Stimulated activated CD4-positive, alpha-beta T cell treated with anti-CD3 and anti-CD28 coated beads, Interleukin-2, amount 100 ng/mL, for 24 hours (primary cell): Measurements from ENCODE around the gene MEN1.
"Not testable (repeated sequence)": the region's sequence is repeated elsewhere in the genome, so short reads cannot be mapped to it uniquely, and the experiment has no call there.

ENCODE experiments used
- DNase-seq, 2 donors: peaks; one replicate each; pipeline ENCODE4 v3.0.0-alpha.2; 2020

The MEN1 gene

DNA sequence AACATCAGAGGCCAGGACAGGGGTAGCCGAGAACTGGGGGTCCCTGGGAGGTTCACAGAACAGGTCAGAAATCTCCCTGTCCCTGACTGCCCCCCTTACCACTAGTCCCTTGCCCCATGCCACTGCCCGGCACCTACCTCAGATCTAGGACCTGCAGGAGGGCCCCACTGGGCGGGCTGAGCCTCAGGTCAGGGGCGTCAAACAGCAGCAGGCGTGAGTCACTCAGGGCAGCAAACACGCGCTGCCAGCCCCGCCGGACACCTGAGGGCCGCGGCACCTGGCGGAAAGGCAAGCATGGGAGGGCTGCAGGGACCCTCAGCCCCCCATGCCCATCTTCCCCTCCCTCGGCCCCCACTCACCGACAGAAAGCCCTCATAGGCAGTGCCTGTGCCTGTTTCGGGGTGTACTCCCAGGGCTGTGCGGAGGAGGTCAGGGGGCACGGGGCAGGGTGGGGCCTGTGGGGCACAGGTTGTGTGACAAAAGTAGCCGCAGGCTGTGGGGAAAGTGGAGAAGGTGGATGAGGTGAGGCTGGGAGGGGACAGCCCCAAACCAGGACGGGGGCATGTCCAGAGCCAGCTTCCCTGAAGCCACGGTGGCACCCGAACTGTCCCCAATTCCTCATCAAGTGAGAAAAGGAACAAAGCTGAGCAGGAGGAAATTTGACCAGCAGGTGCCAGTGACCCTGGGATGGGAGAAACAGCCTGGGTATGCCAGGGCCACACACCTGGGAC lies 22.3 kb upstream of the MEN1 start:
- DNase-seq: no peak

- no peak for DNase-seq
Observed at GRCh38 chr11:64831411-64831891, 21.1 kb upstream of the MEN1 start.

DNA sequence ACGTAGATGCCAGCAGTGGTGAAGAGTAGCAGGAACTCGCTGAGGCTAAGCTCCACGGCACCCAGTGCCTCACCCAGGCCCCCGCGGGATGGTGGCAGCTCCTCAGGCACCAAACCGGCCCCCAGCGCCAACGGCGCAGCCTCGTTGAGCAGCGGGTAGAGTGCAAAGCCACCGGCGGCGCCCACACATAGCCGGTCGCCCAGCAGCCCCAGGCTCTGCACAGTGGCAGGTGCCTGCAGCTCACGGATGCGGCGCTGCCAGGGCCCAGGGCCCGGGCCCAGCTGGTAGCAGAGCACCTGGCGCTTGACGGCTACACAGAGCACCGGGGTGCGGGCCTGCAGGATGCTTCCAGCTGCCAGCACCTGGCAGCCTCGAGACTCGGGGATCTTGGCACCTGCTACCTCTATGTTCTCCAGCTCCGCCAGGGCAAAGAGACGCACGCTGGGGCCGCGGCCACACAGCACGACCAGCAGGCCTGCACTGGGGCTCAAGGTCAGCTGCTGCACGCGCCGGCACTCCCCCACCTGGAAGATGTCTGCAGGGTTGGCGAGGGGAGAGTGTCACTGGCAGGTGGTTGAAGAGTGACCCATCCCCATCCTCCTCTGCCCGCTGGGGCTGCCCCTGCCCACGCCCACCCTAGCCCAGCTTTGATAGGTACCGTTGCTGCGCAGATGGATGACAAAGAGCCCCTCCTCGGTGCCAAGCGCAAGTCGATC lies 19.3 kb upstream of the MEN1 start:
- DNase-seq: no peak

- no peak for DNase-seq
Observed at GRCh38 chr11:64827451-64827839, 17.1 kb upstream of the MEN1 start.

- DNase-seq: no peak
Observed at GRCh38 chr11:64826578-64827450, 16.5 kb upstream of the MEN1 start.

DNA sequence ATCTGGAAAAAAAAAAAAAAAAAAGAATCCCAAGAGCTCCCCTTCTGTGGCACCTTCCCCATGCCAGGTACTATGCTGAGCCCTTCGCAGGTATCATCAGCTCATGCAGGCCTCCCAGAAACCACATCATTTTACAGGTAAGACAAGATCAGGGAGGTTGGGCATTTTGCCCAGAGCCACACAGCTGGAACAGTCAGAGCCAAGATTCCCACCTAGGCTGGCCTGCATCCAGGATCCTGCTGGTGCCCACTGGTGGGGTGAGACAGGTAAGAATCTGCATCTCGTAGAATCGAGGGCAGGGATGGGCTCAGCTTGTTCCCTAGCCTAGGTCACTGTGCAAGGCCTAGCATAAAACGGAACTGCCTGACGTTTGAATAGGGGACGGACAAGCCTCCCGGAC lies 15.7 kb upstream of the MEN1 start:
- DNase-seq: no peak

- DNase-seq: no peak
Observed at GRCh38 chr11:64823568-64824119, 13.3 kb upstream of the MEN1 start.

DNA sequence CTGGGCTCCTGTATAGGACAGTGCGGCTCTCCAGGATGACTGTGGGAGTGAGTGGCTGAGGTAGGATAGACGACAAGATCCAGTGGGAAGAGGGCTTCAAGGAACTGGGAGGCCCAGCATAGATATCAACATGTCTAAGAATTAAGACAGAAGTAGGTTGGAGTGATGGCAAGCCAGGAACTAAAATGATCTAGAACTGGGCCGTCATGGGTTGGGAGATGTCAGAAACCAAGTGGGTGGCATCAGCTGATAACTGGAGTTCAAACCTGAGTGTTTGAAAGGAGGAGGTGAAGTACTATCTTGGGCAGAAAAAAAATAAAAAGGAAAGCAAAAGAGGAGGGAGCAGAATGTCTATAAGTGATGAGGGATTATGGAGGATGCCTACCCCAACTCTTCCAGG lies 7.1 kb upstream of the MEN1 start:
- DNase-seq: no peak

DNA sequence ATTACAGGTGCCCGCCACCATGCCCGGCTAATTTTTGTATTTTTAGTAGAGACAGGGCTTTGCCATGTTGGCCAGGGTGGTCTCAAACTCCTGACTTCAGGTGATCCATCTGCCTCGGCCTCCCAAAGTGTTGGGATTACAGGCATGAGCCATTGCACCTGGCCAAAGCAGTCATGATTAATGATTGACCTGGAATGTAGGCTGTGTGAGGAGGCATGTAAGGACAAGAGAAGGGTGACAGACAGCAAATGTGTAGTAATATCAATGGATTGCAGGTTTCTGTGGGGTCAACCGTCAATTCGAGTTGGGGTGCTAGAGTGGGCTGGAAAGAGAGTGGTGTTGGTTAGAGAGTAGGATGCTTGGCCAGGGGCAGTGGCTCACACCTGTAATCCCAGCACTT lies 5.1 kb upstream of the MEN1 start:
- DNase-seq: not testable (repeated sequence)

DNA sequence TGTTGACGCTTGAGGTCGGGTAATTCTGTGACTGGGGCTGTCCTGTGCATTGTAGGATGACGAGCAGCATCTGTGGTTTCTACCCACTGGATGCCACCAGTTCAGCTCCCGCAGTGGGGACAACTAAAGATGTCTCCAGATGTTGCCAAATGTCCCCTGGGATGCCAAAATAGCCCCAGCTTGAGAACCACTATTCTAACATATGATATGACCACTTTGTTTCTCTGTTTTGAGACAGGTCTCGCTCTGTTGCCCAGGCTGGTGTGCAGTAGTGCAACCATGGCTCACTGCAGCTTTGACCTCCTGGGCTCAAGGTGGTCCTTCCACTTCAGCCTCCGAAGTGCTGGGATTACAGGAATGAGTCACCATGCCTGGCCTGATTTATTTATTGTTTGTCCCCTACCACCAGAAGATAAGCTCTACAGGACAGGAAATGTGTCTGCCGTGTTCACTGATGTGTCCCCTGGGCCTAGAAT lies 4.4 kb upstream of the MEN1 start:
- no peak for DNase-seq

GRCh38 chr11:64813826-64814225 lies 3.5 kb upstream of the MEN1 start:
- DNase-seq: no peak

DNA sequence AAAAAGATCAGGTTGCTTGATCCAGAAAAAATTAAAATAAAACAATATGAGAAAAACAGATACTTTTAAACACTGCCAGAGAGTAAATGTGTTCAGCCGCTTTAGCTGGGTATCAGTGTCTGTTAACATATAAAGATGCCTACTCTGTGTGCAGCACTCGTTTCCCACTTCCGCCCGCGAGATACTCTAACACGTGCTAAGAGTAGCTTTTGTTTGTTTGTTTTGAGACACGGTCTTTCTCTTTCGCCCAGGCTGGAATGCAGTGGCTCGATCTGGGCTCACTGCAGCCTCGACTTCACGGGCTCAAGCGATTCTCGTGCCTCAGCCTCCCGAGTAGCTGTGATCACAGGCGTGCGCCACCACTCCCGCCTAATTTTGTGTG lies 531 bp upstream of the MEN1 start:
- DNase-seq: peak in 1 of 2 donors; percentile 31

DNA sequence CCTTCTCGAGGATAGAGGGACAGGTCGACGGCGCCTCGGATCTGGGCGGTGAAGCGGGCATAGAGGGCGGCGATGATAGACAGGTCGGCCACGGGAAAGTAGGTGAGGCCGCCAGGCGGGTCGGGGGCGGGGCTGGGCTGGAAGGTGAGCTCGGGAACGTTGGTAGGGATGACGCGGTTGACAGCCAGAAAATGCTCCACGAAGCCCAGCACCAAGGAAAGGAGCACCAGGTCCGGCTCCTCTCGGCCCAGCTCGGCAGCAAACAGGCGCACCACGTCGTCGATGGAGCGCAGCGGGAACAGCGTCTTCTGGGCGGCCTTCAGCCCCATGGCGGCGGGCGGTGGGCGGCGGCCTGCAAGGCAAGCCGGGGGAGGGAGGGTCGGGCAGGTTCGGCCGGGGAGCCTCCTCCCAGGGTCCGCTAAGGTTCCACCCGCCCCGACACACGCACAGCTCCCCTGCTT lies 540 bp downstream of the MEN1 start:
- DNase-seq: peak in 1 of 2 donors; percentile 46

- no peak for DNase-seq
Observed at GRCh38 chr11:64805481-64805880, 4.9 kb downstream of the MEN1 start.

- DNase-seq: no peak
Observed at GRCh38 chr11:64804346-64805210, 5.8 kb downstream of the MEN1 start.

GRCh38 chr11:64803846-64804345 lies 6.5 kb downstream of the MEN1 start:
- DNase-seq: no peak

DNA sequence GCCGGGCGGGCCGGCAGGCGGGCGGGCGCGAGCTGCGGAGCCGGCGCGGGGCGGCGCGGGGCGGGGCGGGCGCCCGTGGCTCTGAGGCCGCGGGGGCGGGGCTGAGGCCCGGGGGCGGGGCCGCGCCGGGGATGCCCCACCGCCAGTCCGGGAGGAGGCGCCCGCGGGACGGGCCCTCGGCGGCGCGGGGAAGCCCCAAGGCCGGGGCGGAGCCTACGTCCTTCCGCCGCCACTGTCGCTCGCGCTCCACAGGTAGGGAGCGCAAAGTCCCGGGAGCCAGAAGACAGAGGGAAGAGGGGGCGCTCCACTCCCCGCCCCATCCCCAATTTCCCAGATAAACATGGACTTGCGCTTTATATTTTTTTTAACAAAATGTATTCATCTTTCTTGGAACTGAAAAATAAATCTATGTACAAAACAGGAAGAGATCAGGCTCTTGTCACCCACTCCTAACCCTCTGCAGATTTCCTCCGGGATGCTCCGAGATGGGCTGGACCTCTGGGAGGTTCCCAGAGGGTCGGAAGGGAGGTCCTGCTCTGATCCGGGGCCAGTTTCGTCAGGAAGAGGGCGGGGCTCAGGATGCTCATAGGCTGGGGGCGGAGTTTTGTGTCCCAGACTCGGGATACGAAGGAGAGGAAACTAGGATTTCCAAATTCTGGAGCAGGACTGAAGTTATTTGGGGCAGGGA lies 7.0 kb downstream of the MEN1 start, which contains the start of gene MAP4K2:
Gene MAP4K2 (minus strand): TSS at position 57 of the 688 bp plus-strand sequence. CDS start 65 bp downstream, outside the sequence.
- peak; percentile 87 to 90 for DNase-seq

DNA sequence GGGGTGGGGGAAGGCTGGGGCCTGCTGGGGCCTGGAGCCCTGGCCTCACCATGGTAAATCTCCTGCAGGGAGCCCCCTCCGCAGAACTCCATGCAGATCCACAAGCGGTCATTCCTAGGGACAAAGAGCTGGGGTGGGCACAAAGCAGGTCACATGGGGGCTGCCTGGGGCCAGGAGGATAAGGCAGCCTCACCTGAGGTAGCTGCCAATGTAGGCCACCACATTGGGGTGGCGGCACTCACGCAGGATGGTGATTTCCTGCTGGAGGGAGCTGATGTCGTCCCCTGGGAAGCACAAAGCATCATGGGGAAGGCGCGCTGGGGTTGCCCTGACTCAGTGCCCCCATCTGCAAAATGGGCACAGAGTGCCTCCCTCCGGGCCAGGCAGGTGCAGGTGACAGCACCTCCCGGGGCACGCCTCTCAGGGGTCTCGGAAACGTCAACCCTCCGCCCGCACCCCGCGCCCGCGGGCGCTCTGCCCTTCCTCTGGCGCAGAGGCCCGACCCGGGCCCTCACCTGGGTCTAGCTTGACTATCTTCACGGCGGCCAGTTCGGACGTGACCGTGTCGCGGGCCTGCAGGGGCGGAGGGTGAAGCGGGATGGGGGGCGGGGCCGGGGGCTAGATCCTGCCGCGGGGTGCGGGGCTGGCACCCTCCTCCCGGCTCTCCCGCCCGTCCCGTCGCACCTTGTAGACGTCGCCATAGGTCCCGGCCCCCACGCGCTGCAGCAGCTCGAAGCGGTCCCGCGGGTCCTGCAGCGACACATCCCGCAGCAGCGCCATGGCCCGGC lies 7.8 kb downstream of the MEN1 start:
- DNase-seq: peak; percentile 55 to 56

DNA sequence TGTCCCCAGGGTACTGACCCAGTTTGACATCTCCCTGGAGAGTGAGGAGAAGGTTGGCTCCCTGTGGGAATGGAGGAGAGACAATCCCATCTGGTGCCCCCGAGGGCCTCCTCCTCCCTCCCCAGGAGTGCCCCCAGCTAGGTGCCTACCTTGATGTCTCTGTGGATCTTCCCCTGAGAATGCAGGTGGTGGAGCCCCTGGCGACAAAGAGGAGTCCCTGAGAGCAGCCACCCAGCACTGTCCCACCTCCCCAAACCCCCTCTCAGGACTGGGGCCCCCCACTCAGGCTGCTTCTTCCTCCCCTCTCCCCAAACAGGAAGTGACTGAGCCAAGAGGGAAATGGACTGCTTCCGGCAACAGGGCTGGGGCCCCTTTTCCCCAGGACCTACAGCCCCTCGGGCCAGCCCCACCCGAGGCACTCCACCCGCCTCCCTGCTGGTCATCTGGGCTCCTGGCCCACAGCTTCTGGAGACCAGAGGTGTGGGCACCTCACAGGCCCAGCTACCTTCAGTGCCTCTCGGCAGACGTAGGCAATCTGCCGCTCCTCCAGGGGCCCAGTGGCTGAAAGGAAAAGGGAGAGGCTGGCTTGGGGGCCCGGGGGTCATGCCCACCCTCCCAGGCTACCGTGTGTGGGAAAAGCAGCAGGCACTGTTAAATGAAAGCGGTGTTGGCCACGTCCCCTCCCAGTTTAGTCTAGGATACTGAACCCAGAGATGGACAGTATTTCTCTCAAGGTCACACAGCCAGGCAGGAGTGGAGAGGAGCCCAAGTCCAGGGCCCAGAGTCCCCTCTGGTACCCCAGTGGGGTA lies 8.6 kb downstream of the MEN1 start:
- DNase-seq: no peak
